ENCODE measurements around the gene CFAP77.

CFAP77 gene

DNA sequence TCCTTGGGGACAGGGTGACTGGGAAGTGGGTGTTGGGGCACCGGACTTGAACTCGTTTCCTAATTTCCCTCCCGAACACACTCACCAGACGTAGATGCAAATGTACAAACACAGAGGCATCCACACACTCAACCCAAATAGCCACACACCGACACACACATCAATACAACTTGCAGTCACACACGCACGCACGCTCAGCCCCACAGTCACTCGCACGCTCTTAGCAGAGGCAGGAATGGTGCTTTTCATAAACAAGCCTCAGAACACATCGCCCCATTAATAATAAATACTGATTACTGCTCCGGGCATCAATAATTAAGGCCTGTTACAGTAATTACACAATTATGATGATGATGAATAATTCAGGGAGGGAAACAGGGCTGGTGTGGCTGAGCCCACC is 178.1 kb downstream of the CFAP77 start:
- H3K4me3 ChIP-seq (ENCODE audit: low read depth, low read length), result no peak overlapping the region
- TF ChIP-seq, protein P1, sequence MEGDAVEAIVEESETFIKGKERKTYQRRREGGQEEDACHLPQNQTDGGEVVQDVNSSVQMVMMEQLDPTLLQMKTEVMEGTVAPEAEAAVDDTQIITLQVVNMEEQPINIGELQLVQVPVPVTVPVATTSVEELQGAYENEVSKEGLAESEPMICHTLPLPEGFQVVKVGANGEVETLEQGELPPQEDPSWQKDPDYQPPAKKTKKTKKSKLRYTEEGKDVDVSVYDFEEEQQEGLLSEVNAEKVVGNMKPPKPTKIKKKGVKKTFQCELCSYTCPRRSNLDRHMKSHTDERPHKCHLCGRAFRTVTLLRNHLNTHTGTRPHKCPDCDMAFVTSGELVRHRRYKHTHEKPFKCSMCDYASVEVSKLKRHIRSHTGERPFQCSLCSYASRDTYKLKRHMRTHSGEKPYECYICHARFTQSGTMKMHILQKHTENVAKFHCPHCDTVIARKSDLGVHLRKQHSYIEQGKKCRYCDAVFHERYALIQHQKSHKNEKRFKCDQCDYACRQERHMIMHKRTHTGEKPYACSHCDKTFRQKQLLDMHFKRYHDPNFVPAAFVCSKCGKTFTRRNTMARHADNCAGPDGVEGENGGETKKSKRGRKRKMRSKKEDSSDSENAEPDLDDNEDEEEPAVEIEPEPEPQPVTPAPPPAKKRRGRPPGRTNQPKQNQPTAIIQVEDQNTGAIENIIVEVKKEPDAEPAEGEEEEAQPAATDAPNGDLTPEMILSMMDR (IDR thresholded peaks at IDR 0.05; ENCODE audit: insufficient read depth, low read length, missing control alignments), result no peak
- no peak for DNase-seq (ENCODE audit: low read depth, low spot score)
- CTCF ChIA-PET, result no interaction called here
- POLR2A ChIA-PET, result no interaction called here

DNA sequence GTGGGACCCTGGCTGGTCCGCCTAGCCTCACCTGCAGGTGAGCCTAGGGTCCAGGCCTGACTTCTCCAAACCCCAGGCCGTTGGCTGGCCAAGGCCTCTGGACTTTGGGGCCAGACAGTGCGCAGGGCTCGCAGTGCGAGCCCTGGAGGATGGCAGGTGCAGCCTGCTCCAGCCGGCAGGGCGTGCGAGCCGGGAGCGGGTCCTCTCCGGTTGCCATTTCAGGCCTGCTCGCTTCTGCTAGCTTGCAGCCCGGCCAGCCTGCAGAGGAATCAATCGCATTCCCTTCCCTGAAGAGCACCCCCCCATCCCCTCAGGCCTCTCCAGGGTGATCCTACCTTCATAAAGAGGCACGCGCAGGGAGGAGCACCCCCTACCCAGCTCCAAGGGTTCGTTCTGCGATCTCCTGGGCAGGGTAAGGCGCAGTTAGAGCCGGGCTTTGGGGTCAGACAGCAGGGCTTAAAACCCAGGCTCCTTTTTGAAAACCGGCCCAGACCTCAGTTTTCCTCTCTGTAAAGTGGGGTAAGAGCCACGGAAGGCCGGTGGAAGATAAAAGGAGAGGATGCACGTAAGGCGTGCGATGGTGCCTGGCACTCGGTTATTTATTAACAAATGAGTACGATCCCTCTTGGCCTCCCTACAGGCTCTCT is 178.6 kb downstream of the CFAP77 start:
- ChIA-PET POLR2A (no interaction called here), CTCF (no interaction called here)
- DNase-seq (ENCODE audit: low read depth, low spot score), result no peak
- H3K4me3 ChIP-seq (ENCODE audit: low read depth, low read length), result no peak overlapping the region
- TF ChIP-seq, protein P1 (IDR thresholded peaks at IDR 0.05; ENCODE audit: insufficient read depth, low read length, missing control alignments), result no peak

DNA sequence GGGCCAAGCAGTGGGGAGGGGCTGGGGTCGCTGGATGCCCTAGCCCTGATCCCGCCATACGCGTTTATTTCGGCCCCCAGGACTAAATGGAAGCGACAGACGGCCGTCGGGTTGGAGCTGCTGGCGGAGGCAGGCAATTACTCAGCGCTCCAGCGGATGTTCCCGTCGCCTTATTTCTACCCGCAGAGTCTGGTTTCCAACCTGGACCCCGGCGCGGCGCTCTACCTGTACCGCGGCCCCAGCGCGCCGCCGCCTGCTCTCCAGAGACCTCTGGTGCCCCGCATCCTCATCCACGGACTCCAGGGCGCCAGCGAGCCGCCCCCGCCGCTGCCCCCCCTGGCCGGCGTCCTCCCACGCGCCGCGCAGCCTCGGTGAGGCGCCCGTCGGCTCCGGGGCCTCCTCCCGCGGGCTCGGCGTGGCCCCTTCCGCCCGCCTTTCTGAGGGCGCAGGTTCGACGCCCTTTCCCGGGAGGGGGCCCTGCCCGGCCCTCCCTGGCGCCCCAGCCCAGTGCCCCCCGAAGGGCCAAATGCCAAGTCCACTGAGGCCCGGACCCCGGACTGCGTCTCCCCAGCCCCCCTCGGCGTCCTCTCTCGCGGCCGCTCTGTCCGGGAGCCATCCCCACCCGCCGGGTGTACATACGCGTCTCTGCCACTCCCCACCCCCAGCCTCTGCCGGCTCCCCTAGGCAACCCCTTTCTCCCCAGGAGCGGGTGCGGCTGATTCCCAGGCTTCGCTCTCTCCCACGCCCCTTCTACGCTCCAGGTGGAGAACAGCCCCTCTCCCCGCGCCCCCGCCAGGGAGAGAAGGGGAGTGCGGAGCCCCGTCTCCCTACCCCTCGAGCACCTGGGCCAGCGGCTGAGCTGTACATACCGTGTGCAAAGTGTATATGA is 179.4 kb downstream of the CFAP77 start:
- TF ChIP-seq, protein P1 (IDR thresholded peaks at IDR 0.05; ENCODE audit: insufficient read depth, low read length, missing control alignments), result no peak
- POLR2A ChIA-PET, result no interaction called here
- no peak overlapping the region for H3K4me3 ChIP-seq (ENCODE audit: low read depth, low read length)
- DNase-seq (ENCODE audit: low read depth, low spot score), result no peak
- CTCF ChIA-PET, result no interaction called here

DNA sequence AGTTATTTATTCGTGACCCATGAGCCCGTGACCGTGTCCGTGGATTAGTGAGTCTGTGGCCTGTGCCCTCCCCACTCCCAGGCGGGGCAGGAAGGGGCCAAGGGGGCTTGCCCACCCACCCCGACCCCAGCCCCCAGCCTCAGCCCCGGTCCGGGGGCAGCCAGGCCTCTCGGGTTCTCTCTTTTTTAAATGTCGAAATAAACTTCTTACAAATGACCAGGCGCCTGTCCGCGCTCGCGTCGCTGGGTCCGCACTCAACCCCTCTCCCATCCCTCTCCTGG is 180.0 kb downstream of the CFAP77 start:
- DNase-seq (ENCODE audit: low read depth, low spot score), result no peak
- CTCF ChIA-PET, result no interaction called here
- no peak overlapping the region for H3K4me3 ChIP-seq (ENCODE audit: low read depth, low read length)
- POLR2A ChIA-PET, result no interaction called here
- TF ChIP-seq, protein P1 (IDR thresholded peaks at IDR 0.05; ENCODE audit: insufficient read depth, low read length, missing control alignments), result no peak

DNA sequence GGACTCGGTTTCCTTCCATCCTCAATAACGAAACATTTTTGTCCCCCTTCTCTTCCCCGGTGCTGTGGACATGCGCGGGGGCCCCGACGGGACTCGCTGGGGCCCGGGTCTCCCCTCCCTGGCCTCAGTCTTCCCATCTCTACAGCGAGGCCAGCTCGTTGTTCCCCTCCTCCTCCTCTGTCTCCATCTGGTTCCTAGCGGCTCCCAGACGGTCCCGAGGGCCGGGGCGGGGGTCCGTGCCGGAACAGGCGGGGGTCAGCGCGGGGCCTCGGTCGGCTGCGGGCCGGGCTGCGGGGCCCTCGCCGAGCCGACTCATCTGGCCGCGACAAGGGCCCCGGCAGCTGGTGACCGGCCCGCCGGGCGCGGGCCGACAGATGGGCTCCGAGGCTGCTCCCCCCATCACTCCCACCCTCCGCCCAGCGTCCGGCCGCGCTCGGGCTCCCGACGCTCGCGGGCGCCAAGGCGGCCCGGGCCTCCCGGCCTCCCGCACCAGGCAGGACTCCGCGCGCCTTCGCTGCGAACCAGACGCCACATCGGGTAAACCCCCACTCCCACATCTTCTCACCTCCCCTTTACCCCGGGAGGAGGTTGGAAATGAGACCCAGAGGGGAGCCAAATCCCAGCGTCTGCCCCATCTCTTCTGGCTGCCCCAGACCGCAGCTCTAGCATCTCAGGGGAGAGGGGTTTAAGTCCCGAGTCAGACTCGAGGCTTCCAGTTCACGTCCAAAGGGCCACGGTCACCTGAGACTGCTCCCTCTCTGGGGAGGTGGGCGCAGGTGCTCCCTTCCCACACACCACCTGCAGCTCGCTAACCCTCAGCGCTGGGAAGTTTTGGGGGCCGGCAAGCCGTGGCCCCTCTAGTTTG is 180.5 kb downstream of the CFAP77 start:
- TF ChIP-seq, protein P1 (IDR thresholded peaks at IDR 0.05; ENCODE audit: insufficient read depth, low read length, missing control alignments), result no peak
- POLR2A ChIA-PET, result no interaction called here
- H3K4me3 ChIP-seq (ENCODE audit: low read depth, low read length), result no peak overlapping the region
- no peak for DNase-seq (ENCODE audit: low read depth, low spot score)
- CTCF ChIA-PET, result interaction anchor here (0.9 kb wide), 1 partner anchor 16 kb away, joined by 3 read pairs; no protein-coding TSS in a partner anchor

DNA sequence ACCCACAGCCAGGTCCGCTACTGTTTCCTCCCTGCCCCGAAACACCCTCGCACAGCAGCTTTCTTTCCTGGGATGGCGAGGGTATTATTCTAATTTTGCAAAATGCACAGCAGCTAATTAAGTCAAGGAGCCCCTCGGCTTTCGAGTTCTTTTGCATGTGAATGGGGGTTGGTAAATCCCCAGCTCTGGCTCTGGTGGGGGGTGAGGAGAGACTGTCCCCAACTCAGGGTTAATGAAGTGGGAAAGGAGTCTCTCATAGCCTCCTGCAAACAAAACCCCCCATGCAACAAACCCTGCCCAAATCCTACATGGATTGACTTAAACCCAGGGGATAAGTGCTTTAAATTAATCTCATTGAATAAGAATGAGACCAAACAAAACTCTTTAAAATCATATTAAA is 181.2 kb downstream of the CFAP77 start:
- no peak for DNase-seq (ENCODE audit: low read depth, low spot score)
- CTCF ChIA-PET, result interaction anchor here (0.9 kb wide), 1 partner anchor 17 kb away, joined by 3 read pairs; no protein-coding TSS in a partner anchor
- H3K4me3 ChIP-seq (ENCODE audit: low read depth, low read length), result no peak overlapping the region
- TF ChIP-seq, protein P1 (IDR thresholded peaks at IDR 0.05; ENCODE audit: insufficient read depth, low read length, missing control alignments), result no peak
- POLR2A ChIA-PET, result no interaction called here

Measured in AG04449 (cell line).